PC-9 (cell line): ENCODE measurements around the gene KCNK10. TPM values are rescaled to one million over a fixed set of nuclear protein-coding genes. Genes with fewer than 3 reads are reported as not detected.
A peak's percentile ranks its signal among the peaks of the same experiment; 100 is the strongest.

Experiments used
- BruUV-seq: library from RNA; stranded (reverse); fragments of 400-500 nt; replicated peaks from 2 replicates; lab custom pipeline; 2021; lab: Mats Ljungman, UMichigan
- CTCF ChIA-PET: fragments of 300-600 bp; sonication (Branson Sonifier 250); formaldehyde crosslinking; loops from one replicate; lab custom pipeline; 2022; ENCODE audit warnings: antibody characterized with exemption; lab: Charles Lee
- POLR2A ChIA-PET: fragments of 300-600 bp; sonication (Branson Sonifier 250); formaldehyde crosslinking; loops from one replicate; lab custom pipeline; 2022; ENCODE audit warnings: antibody characterized with exemption; ENCODE audit not compliant: unreplicated experiment; lab: Charles Lee
- DNase-seq, 2 experiments: peaks; one replicate each; pipeline versions ENCODE4 v3.0.0 to v3.0.0-alpha.2; 2015 to 2022; ENCODE audit warnings: mixed read lengths in 1 of 2
- H2AFZ ChIP-seq: fragments of 200-600 bp; sonication (generic); 2 replicates; pipeline ENCODE4 v1.8.1; 2017; ENCODE audit warnings: antibody characterized with exemption
- H3F3A ChIP-seq: fragments of 200-600 bp; sonication (generic); 2 replicates; pipeline ENCODE4 v1.8.1; 2017; ENCODE audit warnings: antibody characterized with exemption, mild to moderate bottlenecking, low read depth; ENCODE audit not compliant: insufficient read depth
- H3K27ac ChIP-seq: fragments of 200-600 bp; sonication (generic); 2 replicates; pipeline ENCODE4 v1.6.1; 2016; ENCODE audit warnings: mixed run types
- H3K27me3 ChIP-seq: fragments of 200-600 bp; sonication (generic); 2 replicates; pipeline ENCODE4 v1.6.1; 2016; ENCODE audit warnings: low read depth, mixed run types; ENCODE audit not compliant: insufficient read depth
- H3K36me3 ChIP-seq: fragments of 200-600 bp; sonication (generic); 2 replicates; pipeline ENCODE4 v1.6.1; 2016; ENCODE audit warnings: low read depth, mixed run types
- H3K4me1 ChIP-seq: fragments of 200-600 bp; sonication (generic); replicated peaks from 2 replicates; pipeline ENCODE4 v1.6.1; 2016; ENCODE audit warnings: mixed run types; ENCODE audit not compliant: insufficient read depth
- H3K4me2 ChIP-seq: fragments of 200-600 bp; sonication (generic); 2 replicates; pipeline ENCODE4 v1.6.1; 2017; ENCODE audit warnings: mixed run types
- H3K4me3 ChIP-seq: fragments of 200-600 bp; sonication (generic); 2 replicates; pipeline ENCODE4 v1.6.1; 2016; ENCODE audit warnings: mixed run types
- H3K79me2 ChIP-seq: fragments of 200-600 bp; sonication (generic); 2 replicates; pipeline ENCODE4 v1.6.1; 2017; ENCODE audit warnings: low read depth, mixed run types
- H3K9me2 ChIP-seq: fragments of 200-600 bp; sonication (generic); 2 replicates; pipeline ENCODE4 v1.8.1; 2017; ENCODE audit warnings: mild to moderate bottlenecking; ENCODE audit not compliant: insufficient read depth
- H3K9me3 ChIP-seq: fragments of 200-600 bp; sonication (generic); 2 replicates; pipeline ENCODE4 v1.8.1; 2016; ENCODE audit warnings: low read depth; ENCODE audit not compliant: insufficient read depth
- H4K20me1 ChIP-seq: fragments of 200-600 bp; sonication (generic); 2 replicates; pipeline ENCODE4 v1.8.1; 2017; ENCODE audit not compliant: insufficient read depth
- EZH2 ChIP-seq: fragments of 200-600 bp; sonication (generic); IDR thresholded peaks from 2 replicates; pipeline ENCODE4 v1.8.0; 2017; ENCODE audit warnings: antibody characterized with exemption, low read depth
- intact Hi-C: fragments of 100-400 bp; cut with micrococcal nuclease; formaldehyde crosslinking; loops from one replicate; pipeline ENCODE4 v1.10.0; 2022; ENCODE audit not compliant: unreplicated experiment
- total RNA-seq: library from RNA; stranded (reverse); gene quantifications from 2 replicates; pipeline ENCODE4 v1.2.3, GENCODE V29; 2021
- TF ChIP-seq, protein P1 (sequence below): fragments of 200-600 bp; sonication (generic); conservative IDR thresholded peaks from 2 replicates; pipeline ENCODE4 v1.6.1; 2017; ENCODE audit warnings: mixed run types, antibody characterized with exemption, mild to moderate bottlenecking, moderate library complexity

Gene KCNK10
- total RNA-seq, 1 experiment from 2014 or later: not detected

DNA sequence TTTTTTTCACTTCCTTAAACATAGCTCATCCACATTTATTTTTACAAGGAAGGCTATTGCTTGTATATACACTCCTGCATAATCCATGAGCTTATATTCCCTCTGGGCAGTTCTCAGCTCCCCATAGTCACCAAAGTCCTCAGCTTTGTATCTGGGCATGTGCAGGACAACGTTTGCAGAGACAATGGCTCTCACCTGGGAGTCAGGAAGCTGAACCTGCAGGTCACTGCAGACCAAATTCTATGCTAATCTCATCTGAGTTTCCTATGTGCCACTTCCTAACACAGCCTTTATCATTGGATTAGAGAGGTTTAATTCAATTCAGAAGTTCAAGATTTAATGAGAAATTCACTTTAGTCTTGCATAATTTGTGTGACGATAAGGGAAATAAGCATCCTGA lies 131.5 kb downstream of the KCNK10 start:
- DNase-seq: no peak
- no peaks in the 10 kb centered on the region for H3K79me2 ChIP-seq
- H3K27ac ChIP-seq: no peak overlapping the region
- no peak for TF ChIP-seq EZH2
- TF ChIP-seq, protein P1, sequence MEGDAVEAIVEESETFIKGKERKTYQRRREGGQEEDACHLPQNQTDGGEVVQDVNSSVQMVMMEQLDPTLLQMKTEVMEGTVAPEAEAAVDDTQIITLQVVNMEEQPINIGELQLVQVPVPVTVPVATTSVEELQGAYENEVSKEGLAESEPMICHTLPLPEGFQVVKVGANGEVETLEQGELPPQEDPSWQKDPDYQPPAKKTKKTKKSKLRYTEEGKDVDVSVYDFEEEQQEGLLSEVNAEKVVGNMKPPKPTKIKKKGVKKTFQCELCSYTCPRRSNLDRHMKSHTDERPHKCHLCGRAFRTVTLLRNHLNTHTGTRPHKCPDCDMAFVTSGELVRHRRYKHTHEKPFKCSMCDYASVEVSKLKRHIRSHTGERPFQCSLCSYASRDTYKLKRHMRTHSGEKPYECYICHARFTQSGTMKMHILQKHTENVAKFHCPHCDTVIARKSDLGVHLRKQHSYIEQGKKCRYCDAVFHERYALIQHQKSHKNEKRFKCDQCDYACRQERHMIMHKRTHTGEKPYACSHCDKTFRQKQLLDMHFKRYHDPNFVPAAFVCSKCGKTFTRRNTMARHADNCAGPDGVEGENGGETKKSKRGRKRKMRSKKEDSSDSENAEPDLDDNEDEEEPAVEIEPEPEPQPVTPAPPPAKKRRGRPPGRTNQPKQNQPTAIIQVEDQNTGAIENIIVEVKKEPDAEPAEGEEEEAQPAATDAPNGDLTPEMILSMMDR: no peak
- H3K9me3 ChIP-seq: no peaks in the 10 kb centered on the region
- H3K4me2 ChIP-seq: no peak overlapping the region
- no peaks in the 10 kb centered on the region for H3K36me3 ChIP-seq
- no peaks in the 10 kb centered on the region for H3F3A ChIP-seq
- no peaks in the 10 kb centered on the region for H3K4me1 ChIP-seq
- intact Hi-C loops: no loop called here
- H2AFZ ChIP-seq: no peak overlapping the region
- peaks cover 45% of the 10 kb centered on the region for H3K27me3 ChIP-seq
- H4K20me1 ChIP-seq: no peaks in the 10 kb centered on the region
- BruUV-seq: no TSS peak
- CTCF ChIA-PET: interaction anchor here (0.5 to 0.7 kb wide), 2 partner anchors 195 to 1722 kb away, joined by 3 read pairs; no protein-coding TSS in a partner anchor
- POLR2A ChIA-PET: no interaction called here
- no peak overlapping the region for H3K4me3 ChIP-seq
- H3K9me2 ChIP-seq: no peaks in the 10 kb centered on the region

DNA sequence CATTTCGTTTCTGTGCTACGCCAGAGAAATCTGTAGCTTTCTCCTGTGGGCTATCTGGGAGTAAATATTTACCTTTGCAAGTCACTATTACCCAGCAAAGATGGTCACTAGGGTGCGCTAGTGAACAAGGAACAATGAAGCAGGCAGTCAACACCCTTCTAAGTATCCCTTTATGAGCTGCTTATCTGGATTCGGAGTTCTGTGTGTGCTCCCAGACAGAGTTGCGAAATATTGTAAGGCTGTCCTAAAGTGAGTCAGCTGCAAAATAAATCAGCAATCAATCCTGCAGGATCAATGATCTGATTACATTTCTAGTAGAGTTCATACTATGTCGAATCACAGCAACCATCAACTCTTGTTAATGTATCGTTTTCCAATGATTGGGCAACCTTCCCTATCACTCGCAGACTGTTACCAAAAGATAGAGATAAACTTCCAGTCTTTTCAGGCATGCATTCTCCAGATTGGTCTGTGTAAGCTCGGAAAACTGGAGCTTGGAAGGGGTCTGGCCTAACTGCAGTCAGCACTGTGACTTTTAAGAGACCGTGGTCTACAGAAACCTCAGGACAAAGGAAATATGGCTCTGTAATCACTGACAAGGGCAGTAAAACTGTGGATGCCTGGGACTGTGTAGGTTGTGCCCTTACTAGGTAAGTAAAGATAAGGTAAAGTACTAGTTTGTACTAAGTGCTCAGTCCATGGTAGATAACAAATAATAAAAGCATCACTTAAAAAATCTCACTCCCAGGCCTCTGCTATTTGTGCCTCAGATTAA lies 133.5 kb downstream of the KCNK10 start:
- Histone ChIP-seq H3K27me3 (peaks cover 29% of the 10 kb centered on the region), H2AFZ (no peak overlapping the region), H3K79me2 (no peaks in the 10 kb centered on the region), H3K9me3 (no peaks in the 10 kb centered on the region), H4K20me1 (no peaks in the 10 kb centered on the region), H3K4me3 (no peak overlapping the region), H3F3A (no peaks in the 10 kb centered on the region), H3K4me1 (no peaks in the 10 kb centered on the region), H3K9me2 (no peaks in the 10 kb centered on the region), H3K27ac (no peak overlapping the region), H3K4me2 (peak overlapping the region; percentile 50; the same call in 1 of the 2 replicates), H3K36me3 (no peaks in the 10 kb centered on the region)
- BruUV-seq: no TSS peak
- ChIA-PET POLR2A (no interaction called here), CTCF (no interaction called here)
- intact Hi-C loops: no loop called here
- TF ChIP-seq, protein P1: peak; percentile 69
- TF ChIP-seq EZH2: no peak
- DNase-seq: peak; percentile 20 to 61

DNA sequence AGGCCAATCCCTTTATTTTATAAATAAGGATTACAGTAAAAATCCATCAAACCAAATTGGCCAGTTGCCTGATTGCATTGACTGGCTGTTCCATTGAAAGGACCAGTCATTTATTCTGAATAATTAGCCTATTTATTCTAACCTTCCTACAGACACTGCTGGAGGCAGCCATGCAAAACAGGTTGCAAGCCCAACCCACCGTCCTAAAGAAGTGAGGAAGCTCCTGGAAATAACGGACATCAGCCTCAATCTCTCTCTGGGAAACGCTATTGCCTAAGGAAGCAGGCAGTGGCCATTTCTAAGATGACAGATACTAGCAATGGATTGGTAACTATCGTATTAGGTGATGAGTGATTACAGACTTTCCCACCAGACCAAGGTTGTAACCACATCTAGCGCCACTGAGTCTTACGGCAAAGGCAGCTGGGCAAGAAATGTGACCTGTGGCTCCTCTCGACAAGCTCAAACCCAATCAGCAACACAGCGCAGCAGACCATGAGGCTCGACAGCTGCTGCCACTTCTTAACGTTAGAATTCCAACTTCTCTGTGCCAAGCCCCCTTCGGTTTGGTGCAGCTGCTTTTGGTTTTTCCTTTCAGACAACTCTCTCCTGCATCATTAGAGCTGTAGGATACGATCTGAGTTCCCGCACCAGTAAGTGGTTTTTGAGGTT lies 134.2 kb downstream of the KCNK10 start:
- Histone ChIP-seq H4K20me1 (no peaks in the 10 kb centered on the region), H3K4me2 (peak overlapping the region; percentile 50; the same call in 1 of the 2 replicates), H3F3A (no peaks in the 10 kb centered on the region), H3K79me2 (no peaks in the 10 kb centered on the region), H2AFZ (no peak overlapping the region), H3K9me3 (no peaks in the 10 kb centered on the region), H3K9me2 (no peaks in the 10 kb centered on the region), H3K36me3 (no peaks in the 10 kb centered on the region), H3K4me1 (no peaks in the 10 kb centered on the region), H3K27ac (no peak overlapping the region), H3K4me3 (no peak overlapping the region), H3K27me3 (peaks cover 22% of the 10 kb centered on the region)
- BruUV-seq: no TSS peak
- POLR2A ChIA-PET: no interaction called here
- no peak for DNase-seq
- TF ChIP-seq, protein P1: no peak
- no peak for TF ChIP-seq EZH2
- CTCF ChIA-PET: no interaction called here
- intact Hi-C loops: no loop called here
